GM19193 (cell line): ENCODE data around the gene LRP10.

Experiments
- POLR2A ChIP-seq: IDR thresholded peaks from 4 replicates; pipeline ENCODE4 v1.6.1; 2011; ENCODE audit not compliant: insufficient read depth, insufficient read length; ENCODE audit errors: extremely low read depth

Gene LRP10

DNA sequence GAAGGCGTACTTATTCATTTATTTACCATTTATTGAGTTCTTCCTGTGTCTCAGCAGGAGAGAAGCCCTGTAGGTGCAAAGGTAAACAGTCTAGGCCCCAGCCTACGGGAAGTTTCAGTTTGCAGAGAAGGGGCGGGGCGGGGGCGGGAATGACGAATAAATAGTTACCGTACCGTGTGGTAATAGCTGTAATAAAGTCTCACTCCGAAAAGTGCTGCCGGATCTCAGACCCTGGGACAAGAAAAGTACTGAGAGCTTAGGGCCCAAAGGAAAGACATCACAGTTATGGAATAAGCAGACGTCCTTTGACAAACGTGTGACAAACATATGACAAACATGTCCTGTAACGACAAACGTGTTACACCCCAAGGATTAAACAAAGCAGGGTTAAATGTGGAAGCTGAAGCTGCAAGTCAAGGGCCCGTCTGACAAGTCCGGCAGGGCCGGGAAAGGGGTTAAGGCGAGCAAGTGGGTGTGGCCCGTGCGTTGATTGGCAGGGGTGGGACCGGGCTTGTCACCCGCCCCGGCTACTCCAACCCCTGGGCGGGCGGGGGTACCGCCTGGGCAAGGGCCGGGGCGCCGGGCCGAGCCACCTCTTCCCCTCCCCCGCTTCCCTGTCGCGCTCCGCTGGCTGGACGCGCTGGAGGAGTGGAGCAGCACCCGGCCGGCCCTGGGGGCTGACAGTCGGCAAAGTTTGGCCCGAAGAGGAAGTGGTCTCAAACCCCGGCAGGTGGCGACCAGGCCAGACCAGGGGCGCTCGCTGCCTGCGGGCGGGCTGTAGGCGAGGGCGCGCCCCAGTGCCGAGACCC is at the start of gene LRP10:
TSS of gene LRP10 (plus strand) at position 517 of the 809 bp plus-strand sequence. CDS start 564 bp downstream, outside the sequence.
- TF ChIP-seq POLR2A: peak; percentile 71

DNA sequence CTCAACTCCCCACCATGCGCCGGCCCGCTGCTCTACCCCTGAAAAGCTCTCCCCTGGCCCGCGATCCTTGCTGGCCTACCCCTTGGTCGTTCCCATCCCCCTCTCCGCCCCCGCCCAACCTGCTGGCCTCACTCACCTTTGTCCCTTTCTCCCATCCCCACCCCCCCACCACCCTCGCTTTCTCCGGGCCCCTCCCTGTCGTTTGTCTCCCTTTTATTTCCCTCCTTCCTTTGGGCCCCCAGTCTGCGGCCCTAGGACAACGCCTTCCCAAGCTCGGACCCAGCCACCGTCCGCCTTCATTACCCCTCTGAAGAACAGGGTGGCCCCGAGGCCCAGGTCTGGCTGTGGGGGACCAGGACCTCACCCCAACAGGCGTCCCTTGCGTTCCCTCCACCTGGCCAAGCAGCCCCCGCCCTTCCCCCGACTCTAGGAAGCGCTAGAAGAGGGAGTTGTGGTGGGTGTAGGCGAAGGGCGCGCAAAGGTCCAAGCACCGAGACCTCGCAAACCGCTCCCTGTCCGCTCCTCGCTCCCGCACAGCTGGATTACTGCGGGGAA is 49.4 kb upstream of the LRP10 start:
- TF ChIP-seq POLR2A: no peak

- peak; percentile 8 for TF ChIP-seq POLR2A
Measured at GRCh38 chr14:22822571-22823098, 48.9 kb upstream of the LRP10 start.

DNA sequence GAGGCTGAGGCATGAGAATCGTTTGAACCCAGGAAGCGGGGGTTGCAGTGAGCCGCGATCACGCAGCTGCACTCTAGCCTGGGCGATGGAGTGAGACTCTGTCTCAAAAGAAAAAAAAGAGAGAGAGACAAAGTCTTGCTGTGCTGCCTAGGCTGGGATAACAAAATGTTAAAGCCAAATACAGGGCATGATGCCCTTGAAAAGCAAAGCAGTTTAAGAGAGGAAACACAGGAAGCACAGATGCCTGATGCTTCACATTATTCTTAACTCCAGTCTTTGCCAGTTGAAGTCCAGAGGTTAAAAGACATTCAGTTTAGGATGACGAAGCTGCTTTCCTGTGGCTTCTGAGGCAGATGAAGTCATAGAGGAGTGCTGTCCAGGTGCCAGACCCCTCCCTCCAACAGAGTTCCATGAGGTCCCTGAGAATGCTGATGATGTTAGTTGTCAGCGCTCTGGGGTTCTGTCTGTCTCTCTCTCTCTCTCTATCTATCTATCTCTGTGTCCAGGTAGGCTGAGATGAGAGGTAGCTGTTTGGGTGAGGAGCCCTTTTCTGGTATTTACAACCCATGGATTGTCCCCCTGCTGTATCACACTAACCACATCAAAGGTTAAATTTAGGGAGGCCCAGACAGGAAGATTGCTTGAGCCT is 46.7 kb upstream of the LRP10 start:
- TF ChIP-seq POLR2A: no peak

- peak; percentile 85 for TF ChIP-seq POLR2A
Measured at GRCh38 chr14:22829661-22830442, 41.7 kb upstream of the LRP10 start, which contains the start of gene MRPL52. TSS of gene MRPL52 (plus strand) at chr14:22829887. CDS start at chr14:22829913, 26 bp downstream.

- TF ChIP-seq POLR2A: no peak
Measured at GRCh38 chr14:22830443-22831010, 41.0 kb upstream of the LRP10 start.

- no peak for TF ChIP-seq POLR2A
Measured at GRCh38 chr14:22835505-22835904, 36.0 kb upstream of the LRP10 start.

GRCh38 chr14:22836301-22837113 is 35.0 kb upstream of the LRP10 start, which contains the start of gene MMP14:
TSS of gene MMP14 (plus strand) at chr14:22836585. CDS start at chr14:22836818, 233 bp downstream.
- no peak for TF ChIP-seq POLR2A

GRCh38 chr14:22837114-22837749 is 34.3 kb upstream of the LRP10 start:
- no peak for TF ChIP-seq POLR2A

GRCh38 chr14:22837750-22838538 is 33.6 kb upstream of the LRP10 start:
- no peak for TF ChIP-seq POLR2A

DNA sequence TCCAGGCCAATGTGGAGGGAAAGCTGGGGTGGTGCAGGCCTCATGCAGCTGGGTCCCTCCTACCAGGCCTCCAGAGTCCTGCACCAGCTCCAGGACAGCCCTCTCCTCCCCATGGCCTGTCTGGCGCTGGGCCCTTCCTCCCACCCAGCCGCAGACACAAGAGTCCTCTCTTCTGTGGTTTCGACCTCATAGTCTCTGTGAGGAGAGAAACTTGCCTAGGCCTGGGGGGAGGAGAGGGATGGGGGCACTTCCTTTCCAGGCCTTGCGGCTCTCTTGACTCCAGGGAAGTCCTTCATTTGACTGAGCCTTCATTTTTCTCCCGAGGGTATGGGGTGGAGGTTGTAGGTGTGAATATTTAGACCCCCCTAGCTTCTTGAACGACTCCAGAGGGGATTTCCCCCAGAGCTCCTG is 32.9 kb upstream of the LRP10 start:
- no peak for TF ChIP-seq POLR2A

GRCh38 chr14:22839159-22839779 is 32.3 kb upstream of the LRP10 start:
- no peak for TF ChIP-seq POLR2A
